HG03025 (cell line): ENCODE measurements around the gene IQGAP3.

Experiments used
- ATAC-seq: cut with Tn5 transposase; IDR thresholded peaks from one replicate; pipeline ENCODE4 v1.9.1; 2021; ENCODE audit warnings: mild to moderate bottlenecking, moderate library complexity; ENCODE audit not compliant: unreplicated experiment, low FRiP score

IQGAP3 gene

GRCh38 chr1:156544592-156545102 lies 27.7 kb downstream of the IQGAP3 start:
- no peak for ATAC-seq

GRCh38 chr1:156543066-156543465 lies 29.3 kb downstream of the IQGAP3 start:
- ATAC-seq: no peak

GRCh38 chr1:156540955-156541354 lies 31.4 kb downstream of the IQGAP3 start:
- ATAC-seq: no peak

- ATAC-seq: no peak
Observed at GRCh38 chr1:156539818-156540355, 32.5 kb downstream of the IQGAP3 start.

- ATAC-seq: no peak
Observed at GRCh38 chr1:156538711-156539440, 33.5 kb downstream of the IQGAP3 start.

GRCh38 chr1:156537027-156537426 lies 35.3 kb downstream of the IQGAP3 start:
- no peak for ATAC-seq

GRCh38 chr1:156534424-156535060 lies 37.8 kb downstream of the IQGAP3 start:
- ATAC-seq: no peak

- ATAC-seq: no peak
Observed at GRCh38 chr1:156533568-156534220, 38.7 kb downstream of the IQGAP3 start.

GRCh38 chr1:156532374-156532773 lies 40.0 kb downstream of the IQGAP3 start:
- ATAC-seq: no peak

GRCh38 chr1:156530006-156530405 lies 42.4 kb downstream of the IQGAP3 start:
- ATAC-seq: no peak

GRCh38 chr1:156528875-156529425 lies 43.4 kb downstream of the IQGAP3 start:
- ATAC-seq: no peak

- ATAC-seq: no peak
Observed at GRCh38 chr1:156528231-156528630, 44.1 kb downstream of the IQGAP3 start.

- ATAC-seq: no peak
Observed at GRCh38 chr1:156527584-156527983, 44.8 kb downstream of the IQGAP3 start.

GRCh38 chr1:156525856-156526489 lies 46.4 kb downstream of the IQGAP3 start:
- no peak for ATAC-seq

- ATAC-seq: no peak
Observed at GRCh38 chr1:156525071-156525501, 47.3 kb downstream of the IQGAP3 start.

GRCh38 chr1:156524481-156524869 lies 47.9 kb downstream of the IQGAP3 start:
- no peak for ATAC-seq

- ATAC-seq: no peak
Observed at GRCh38 chr1:156523801-156524480, 48.4 kb downstream of the IQGAP3 start.

GRCh38 chr1:156522443-156522970 lies 49.9 kb downstream of the IQGAP3 start:
- no peak for ATAC-seq

GRCh38 chr1:156517748-156518147 lies 54.6 kb downstream of the IQGAP3 start:
- ATAC-seq: no peak

- no peak for ATAC-seq
Observed at GRCh38 chr1:156516821-156517220, 55.5 kb downstream of the IQGAP3 start.
